ENCODE results near the gene HNRNPH3. TPM values are rescaled to one million over a fixed set of nuclear protein-coding genes. Genes with fewer than 3 reads are reported as not detected.

Gene HNRNPH3
- total RNA-seq, 1 donor from 2014 or later = 164 TPM

- Mint-ChIP-seq H3K36me3 (peaks cover 39% of the 10 kb centered on the region), H3K27ac (no peak overlapping the region), H3K4me1 (no peaks in the 10 kb centered on the region), H3K4me3 (no peak overlapping the region), H3K9me3 (peaks cover 9% of the 10 kb centered on the region), H3K27me3 (ENCODE audit: low read depth) (no peaks in the 10 kb centered on the region)
- TF ChIP-seq CTCF (IDR thresholded peaks at IDR 0.05; ENCODE audit: unreplicated experiment) = no peak
- no peak for DNase-seq (ENCODE audit: low spot score in 2 of 2, unreplicated experiment in 2 of 2)
Measured at GRCh38 chr10:68367121-68367520, 35.3 kb downstream of the HNRNPH3 start.

GRCh38 chr10:68371604-68372003 lies 39.7 kb downstream of the HNRNPH3 start:
- Mint-ChIP-seq H3K9me3 (peaks cover 24% of the 10 kb centered on the region), H3K27me3 (ENCODE audit: low read depth) (no peaks in the 10 kb centered on the region), H3K4me3 (no peak overlapping the region), H3K4me1 (no peaks in the 10 kb centered on the region), H3K27ac (no peak overlapping the region), H3K36me3 (peaks cover 50% of the 10 kb centered on the region)
- no peak for DNase-seq (ENCODE audit: low spot score in 2 of 2, unreplicated experiment in 2 of 2)
- TF ChIP-seq CTCF (IDR thresholded peaks at IDR 0.05; ENCODE audit: unreplicated experiment) = no peak

- Mint-ChIP-seq H3K4me1 (no peaks in the 10 kb centered on the region), H3K9me3 (no peaks in the 10 kb centered on the region), H3K4me3 (no peak overlapping the region), H3K36me3 (peaks cover 32% of the 10 kb centered on the region), H3K27ac (no peak overlapping the region), H3K27me3 (ENCODE audit: low read depth) (no peaks in the 10 kb centered on the region)
- no peak for TF ChIP-seq CTCF (IDR thresholded peaks at IDR 0.05; ENCODE audit: unreplicated experiment)
- DNase-seq (ENCODE audit: low spot score in 2 of 2, unreplicated experiment in 2 of 2) = no peak
Measured at GRCh38 chr10:68385740-68386139, 53.9 kb downstream of the HNRNPH3 start.

Other genes starting within 250 kb of the HNRNPH3 start
- not detected in 3 replicates for gene MYPN, start 222.6 kb upstream of the HNRNPH3 start, total RNA-seq
- 0.18 to 0.70 TPM (median 0.38 TPM) in 3 replicates for gene ATOH7, start 100.0 kb upstream of the HNRNPH3 start, total RNA-seq
- 9.3 to 9.8 TPM (median 9.7 TPM) in 3 replicates for gene PBLD, start 864 bp downstream of the HNRNPH3 start, total RNA-seq
- 35.3 to 41.4 TPM (median 39.6 TPM) in 3 replicates for gene RUFY2, start 75.2 kb downstream of the HNRNPH3 start, total RNA-seq
- gene DNA2, start 139.9 kb downstream of the HNRNPH3 start, total RNA-seq = 14.4 to 18.8 TPM (median 17.3 TPM) in 3 replicates
- gene SLC25A16, start 195.5 kb downstream of the HNRNPH3 start, total RNA-seq = 18.6 to 23.1 TPM (median 22.1 TPM) in 3 replicates
- 34.2 to 35.7 TPM (median 35.6 TPM) in 3 replicates for gene TET1, start 228.3 kb downstream of the HNRNPH3 start, total RNA-seq

Data from mesothelial cell of epicardium (in vitro differentiated cells).